Activated CD8-positive, alpha-beta memory T cell treated with anti-CD3 and anti-CD28 coated beads, Interleukin-2, amount 50 U/mL, for 4 hours (primary cell): ENCODE measurements around the gene SYAP1.
"Not testable (repeated sequence)": the region's sequence is repeated elsewhere in the genome, so short reads cannot be mapped to it uniquely, and the experiment has no call there.

Source experiments
- DNase-seq: peaks from one replicate; pipeline ENCODE4 v3.0.0-alpha.2; 2020

The SYAP1 gene

GRCh38 chrX:16719334-16720084, at the start of gene SYAP1:
Gene SYAP1, plus strand, starts transcription at chrX:16719612. Its CDS starts 113 bp downstream, at chrX:16719725.
- peak; percentile 97 for DNase-seq

DNA sequence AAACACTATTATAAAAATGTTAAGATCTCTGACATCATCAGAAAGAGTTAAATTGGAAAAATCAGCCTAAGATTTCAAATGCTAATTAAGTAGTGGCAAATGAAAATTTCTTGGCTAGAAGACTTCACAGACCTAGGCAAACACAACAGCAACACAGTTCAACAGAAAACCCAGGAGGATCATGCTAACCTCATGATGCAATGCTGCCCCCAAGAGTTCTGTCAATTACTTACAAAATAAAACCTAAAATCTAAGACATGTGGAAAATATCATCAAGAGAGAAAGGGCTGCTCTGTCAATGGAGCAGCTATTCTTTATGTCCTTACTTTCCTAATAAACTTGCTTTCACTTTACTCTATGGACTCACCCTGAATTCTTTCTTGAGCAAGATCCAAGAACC, 48.4 kb upstream of the SYAP1 start:
- DNase-seq: peak; percentile 17

DNA sequence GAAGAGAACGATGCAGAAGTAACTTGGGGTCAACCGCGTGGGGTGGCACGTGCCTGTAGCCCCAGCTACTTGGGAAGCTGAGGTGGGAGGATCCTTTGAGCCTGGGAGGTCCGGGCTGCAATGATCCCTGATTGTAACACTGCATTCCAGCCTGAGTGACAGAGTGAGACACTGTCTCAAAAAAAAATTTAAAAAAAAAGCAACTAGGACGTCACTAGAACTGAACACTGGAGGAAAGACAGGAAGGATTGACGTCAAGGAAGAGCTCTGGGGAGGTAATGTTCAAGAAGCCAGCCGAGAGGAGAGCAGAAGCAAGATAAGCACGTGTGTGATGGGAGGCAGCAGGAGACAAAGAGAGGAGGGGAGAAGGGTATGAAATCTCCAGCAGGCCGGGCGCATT, 40.7 kb upstream of the SYAP1 start:
- no peak for DNase-seq

DNA sequence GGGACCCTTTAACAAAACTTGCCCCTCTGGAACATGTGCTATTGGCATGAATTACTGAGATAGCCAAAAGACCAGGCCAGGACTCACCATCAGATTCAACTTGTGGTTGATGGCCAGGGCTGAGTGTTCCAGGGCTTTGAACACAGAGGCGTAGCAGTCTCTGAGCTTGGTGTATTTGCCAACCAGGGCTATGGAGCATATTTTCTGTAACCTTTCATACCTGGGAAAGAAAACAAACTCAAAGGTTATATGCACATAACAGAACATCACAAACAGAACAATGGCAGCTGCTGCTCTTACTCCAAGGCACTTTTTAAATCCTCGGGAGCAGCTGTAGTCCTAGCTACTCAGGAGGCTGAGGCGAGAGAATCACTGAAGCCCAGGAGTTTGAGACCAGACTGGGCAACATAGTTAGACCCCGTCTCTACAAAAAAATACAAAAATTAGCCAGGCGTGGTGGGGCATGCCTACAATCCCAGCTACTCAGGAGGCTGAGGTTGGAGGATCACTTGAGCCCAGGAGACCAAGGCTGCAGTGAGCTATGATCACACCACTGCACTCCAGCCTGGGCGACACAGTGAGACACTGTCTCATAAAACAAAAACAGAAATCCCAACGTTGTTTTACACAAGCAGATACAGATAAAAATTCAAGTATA, 36.3 kb upstream of the SYAP1 start:
- no peak for DNase-seq

GRCh38 chrX:16687514-16687913, 31.9 kb upstream of the SYAP1 start:
- no peak for DNase-seq

GRCh38 chrX:16695079-16695676, 24.2 kb upstream of the SYAP1 start:
- peak; percentile 74 for DNase-seq

DNA sequence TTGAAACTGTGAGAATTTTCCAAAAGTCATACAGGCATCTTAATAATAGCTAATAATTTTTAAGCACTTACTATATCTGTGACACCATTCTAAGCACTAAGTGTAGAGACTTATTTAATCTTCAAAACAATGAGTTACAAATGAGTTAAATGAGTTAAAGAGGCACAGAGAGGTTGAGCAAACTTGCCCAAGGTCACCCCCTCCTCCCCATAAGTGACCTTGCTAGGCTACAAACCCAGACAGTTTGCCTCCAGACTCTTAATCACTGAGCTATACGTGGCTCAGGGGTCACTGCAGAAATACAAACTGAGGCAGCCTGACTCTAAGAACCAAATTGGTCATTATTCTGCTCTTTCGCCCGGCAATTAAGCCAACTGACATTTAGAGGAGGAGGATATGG, 22.5 kb upstream of the SYAP1 start:
- no peak for DNase-seq

- no peak for DNase-seq
These were observed 20.0 kb upstream of the SYAP1 start for GRCh38 chrX:16699389-16699788.

- no peak for DNase-seq
These were observed 18.7 kb upstream of the SYAP1 start for GRCh38 chrX:16700734-16701133.

- no peak for DNase-seq
These were observed 16.5 kb upstream of the SYAP1 start for GRCh38 chrX:16702700-16703599.

DNA sequence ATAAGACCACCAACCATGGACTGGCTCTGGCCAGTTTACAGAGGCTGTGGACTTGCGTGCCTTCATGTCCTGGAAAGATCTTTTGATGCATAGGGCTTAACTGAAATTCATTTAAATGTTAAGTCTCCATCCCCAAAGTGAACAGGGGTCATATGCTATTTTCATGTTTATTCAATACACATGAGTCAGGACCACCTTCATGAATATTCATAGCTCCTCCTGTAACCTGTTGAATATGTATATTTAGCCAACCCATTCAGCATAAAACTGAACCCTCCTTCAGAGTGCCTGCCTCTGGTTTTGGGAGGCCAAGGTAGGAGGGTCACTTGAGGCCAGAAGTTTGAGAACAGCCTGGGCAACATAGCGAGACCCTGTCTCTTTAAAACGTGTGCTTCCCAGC, 14.0 kb upstream of the SYAP1 start:
- DNase-seq: no peak

DNA sequence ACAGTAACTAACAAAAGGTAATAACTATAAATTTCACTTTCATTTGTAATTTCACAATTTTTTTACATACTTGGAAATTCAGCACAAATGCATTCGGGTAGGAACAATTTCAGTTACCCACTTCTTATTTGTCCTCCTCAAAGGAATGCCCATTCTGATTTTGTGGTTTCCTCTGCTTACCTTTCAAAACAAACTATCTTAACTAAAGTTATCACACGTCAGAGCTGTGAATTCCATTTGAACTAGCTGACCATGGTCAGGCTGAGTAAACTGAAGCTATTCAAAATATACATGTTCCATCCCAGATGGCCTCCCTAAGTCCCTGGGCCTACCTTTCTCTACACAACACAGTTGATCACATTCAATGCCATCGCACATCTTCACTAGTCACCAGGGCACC, 11.4 kb upstream of the SYAP1 start:
- no peak for DNase-seq

DNA sequence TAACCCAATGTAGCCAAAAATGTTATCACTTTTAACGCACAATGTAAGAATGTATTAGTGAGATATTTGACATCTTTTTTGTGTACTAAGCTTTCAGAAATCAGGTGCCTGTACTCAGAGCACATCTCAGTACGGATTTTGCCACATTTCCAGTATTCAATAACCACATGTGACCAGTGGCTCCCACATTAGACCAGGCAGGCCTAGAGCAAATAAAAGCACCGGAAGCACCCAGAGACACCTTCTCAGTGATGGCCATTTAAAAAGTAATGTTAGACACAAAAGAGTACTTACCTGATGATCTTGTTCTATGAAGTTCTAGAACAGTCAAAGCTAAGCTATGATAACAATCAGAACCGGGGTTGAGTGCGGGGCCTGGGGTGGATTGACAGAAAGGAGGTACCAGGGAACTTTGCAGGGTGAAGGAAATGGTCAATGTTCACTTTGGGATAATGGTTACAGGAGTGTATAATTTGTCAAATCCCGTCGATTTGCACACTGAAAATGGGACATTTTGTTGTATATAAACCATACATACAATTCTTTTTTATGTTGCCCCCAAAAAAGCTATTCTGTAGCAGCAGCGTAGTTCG, 8.1 kb upstream of the SYAP1 start:
- no peak for DNase-seq

DNA sequence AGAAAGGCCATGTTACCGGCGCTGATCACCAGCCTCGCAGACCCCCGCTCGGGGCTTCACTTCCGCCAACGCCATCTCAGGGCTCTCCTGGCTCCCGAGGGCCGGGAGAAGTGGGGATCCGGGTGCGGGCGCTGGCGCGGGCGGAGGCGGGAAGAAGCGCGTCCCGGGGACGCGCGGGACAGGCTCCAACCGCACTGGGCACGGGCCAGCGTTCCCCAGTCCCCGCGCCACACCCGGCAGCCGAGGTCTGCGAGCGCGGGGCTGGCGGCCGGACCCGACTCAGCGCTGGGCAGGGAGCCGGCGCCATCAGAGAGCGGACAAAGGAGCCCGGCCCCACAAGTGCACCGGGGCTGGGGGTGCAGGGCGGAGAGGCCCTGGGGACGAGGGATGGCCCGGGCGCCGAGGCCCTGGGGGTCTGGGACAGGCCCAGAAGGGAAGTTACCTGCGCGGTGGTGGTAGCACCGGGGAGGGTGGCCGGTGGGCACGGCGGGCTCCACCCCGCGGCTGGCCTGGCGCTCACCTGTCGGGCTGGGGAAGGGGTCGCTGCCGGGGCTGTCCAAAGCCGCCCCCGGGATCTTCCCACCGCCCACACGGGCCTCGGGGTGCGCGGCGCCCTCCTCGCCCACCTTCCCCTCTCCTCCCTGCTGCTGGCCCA, 7.4 kb upstream of the SYAP1 start:
- no peak for DNase-seq

DNA sequence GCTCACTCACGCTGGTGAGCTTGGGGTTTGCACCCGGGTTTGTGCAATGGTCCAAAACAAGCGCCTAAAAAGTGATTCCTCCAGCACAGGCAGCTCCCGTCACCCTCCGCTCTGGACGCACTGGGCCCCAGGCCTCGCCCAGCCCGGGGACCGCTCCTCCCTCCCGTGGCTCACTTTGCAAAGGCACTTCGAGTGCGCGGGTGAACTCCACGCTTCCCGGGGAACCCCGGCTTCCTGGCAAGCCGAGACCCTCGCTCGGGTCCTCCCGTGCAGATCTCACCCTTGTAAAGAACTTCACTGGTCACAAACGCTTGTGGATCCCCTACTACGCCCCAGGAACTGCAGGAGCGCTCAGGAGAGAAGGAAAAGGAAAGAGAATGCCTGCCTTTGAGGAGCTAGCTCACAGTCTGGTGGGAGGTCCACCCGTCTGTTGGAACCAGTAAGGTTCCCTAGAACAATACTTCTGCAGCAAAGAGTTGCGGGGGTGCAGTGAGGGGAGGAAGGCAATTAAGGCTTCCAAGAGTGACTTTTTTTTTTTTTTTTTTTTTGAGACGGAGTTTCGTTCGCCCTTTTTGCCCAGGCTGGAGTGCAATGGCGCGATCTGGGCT, 6.8 kb upstream of the SYAP1 start, which contains the start of gene CTPS2:
TSS of gene CTPS2 (minus strand) at position 122 of the 608 bp plus-strand sequence. CDS start 9,767 bp downstream, outside the sequence.
- DNase-seq: peak; percentile 27

DNA sequence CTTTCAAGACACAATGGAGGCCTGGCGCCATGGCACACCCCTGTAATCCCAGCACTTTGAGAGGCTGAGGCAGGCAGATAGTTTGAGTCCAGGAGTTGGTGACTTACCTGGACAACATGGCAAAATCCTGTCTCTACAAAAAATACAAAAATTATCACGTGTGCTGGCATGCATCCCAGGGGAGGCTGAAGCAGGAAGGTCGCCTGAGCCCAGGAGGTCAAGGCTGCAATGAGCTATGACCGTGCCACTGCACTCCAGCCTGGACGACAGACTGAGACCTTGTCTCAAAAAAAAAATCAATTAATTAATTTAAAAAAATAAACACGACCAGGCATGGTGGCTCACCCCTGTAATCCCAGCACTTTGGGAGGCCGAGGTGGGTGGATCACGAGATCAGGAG, 4.9 kb upstream of the SYAP1 start:
- no peak for DNase-seq

DNA sequence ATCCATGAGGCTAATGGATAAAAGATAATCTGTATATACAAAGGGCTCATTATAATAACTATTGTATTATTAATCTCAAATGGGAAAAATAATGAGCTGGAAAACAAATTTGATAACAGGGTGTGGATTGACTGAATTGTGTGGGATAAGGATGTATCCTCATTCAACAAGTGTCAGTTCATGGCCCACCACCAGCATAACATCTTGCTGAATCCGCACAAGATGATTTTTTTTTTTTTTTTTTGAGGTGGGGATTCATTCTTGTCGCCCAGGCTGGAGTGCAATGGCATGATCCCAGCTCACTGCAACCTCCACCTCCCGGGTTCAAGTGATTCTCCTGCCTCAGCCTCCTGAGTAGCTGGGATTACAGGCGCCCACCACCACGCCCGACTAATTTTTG, 3.8 kb upstream of the SYAP1 start:
- DNase-seq: not testable (repeated sequence)

DNA sequence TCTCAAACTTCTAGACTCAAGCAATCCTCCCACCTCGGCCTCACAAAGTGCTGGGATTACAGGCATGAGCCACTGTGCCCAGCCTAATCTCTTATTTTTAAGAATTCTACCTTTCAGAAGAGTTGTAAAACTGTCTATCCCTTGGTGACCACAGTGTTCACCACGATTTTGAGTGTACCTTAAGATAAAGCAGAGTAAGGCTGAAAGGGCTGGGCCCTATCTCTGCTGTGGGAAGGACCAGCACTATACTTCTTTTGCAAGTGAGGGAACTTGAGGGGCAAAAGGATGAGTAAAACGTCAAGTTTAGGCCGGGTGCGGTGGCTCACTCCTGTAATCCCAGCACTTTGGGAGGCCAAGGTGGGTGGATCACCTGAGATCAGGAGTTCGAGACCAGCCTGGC, 3.0 kb upstream of the SYAP1 start:
- DNase-seq: not testable (repeated sequence)

GRCh38 chrX:16718824-16719333, 533 bp upstream of the SYAP1 start:
- no peak for DNase-seq

GRCh38 chrX:16722481-16722880, 3.1 kb downstream of the SYAP1 start:
- DNase-seq: no peak

DNA sequence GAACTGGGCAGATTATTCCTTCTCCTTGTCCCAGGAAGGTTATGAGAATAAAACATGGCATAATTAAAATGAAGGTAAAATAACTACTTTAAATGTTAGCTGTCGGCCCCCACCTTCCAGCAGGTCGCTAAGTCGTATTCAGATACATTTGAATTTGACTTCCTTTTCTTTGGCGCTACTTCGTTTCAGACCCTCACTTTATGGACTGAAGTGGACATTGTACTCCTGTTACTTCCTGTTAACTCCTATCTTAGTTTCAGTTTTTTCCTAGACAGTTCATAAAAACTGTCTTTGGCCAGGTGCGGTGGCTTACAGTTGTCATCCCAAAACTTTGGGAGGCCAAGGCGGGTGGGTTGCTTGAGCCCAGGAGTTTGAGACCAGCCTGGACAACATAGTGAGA, 5.7 kb downstream of the SYAP1 start:
- DNase-seq: no peak
